ENCODE results near the gene RAB11FIP4. TPM values are rescaled to one million over a fixed set of nuclear protein-coding genes. Genes with fewer than 3 reads are reported as not detected.

Gene RAB11FIP4
- total RNA-seq, 4 donors from 2014 or later: 41.0 to 173 (median 53.7) TPM

DNA sequence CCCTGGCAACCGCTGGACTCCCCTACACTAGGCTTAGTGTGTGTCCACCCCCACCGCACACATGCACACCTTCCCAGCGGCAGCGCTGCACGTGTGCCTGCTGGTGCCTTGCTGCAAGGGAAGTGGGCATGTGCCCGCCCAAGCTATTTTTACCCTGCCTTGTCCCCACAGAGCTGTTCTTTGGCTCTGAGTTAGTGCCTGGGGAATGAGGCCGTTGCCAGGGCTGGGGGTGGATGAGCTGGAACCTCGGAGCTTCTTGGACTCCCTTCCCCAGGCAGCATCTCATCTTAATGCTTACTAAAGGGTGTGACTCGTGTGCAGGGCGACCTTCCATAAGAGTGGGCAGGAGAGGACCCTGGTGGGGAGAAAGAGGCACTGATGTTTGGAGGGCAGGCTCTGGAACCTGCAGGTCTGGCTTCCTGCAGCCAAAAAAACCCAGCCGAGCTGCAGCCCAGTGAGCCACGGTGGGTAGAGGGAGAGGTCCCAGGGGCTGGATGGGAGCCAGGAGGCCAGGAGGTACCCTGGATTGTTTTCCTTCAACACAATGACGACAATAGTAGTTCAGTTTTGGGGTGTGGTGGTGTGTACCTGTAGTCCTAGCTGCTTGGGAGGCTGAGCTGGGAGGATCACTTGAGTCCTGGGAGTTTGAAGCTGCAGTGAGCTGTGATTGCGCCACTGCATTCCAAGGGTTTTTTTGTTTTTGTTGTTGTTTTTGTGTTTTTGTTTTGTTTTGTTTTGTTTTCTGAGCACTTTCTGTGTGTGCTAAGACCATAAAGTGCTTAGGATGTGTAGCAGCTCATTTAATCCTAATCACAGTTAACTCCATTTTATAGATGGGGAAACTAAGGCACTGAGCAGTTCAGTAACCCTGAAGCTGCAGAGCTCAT, 119.1 kb downstream of the RAB11FIP4 start:
- DNase-seq: no peak
- no peak overlapping the region for H3K27ac ChIP-seq
- H3K4me1 ChIP-seq: peaks cover 0 to 20% (median 3%) of the 10 kb centered on the region in 4 donors
- H3K9me3 ChIP-seq: no peaks in the 10 kb centered on the region
- no peaks in the 10 kb centered on the region for H3K36me3 ChIP-seq
- intact Hi-C loops (cut with DNase I; ENCODE audit: low total_unique reads): no loop called here
- in situ Hi-C loops (cut with MboI; ENCODE audit: low pct_ligation_motif_present in 1 of 4, low pct_unique_long_range_greater_than_20kb in 1 of 4, low sequenced_read_pairs in 3 of 4): loop anchor here in 1 of 4 donors (10.0 kb wide), 1 partner anchor 66 kb away; no protein-coding TSS in a partner anchor
- H3K4me3 ChIP-seq: no peak overlapping the region
- TF ChIP-seq, protein P1, sequence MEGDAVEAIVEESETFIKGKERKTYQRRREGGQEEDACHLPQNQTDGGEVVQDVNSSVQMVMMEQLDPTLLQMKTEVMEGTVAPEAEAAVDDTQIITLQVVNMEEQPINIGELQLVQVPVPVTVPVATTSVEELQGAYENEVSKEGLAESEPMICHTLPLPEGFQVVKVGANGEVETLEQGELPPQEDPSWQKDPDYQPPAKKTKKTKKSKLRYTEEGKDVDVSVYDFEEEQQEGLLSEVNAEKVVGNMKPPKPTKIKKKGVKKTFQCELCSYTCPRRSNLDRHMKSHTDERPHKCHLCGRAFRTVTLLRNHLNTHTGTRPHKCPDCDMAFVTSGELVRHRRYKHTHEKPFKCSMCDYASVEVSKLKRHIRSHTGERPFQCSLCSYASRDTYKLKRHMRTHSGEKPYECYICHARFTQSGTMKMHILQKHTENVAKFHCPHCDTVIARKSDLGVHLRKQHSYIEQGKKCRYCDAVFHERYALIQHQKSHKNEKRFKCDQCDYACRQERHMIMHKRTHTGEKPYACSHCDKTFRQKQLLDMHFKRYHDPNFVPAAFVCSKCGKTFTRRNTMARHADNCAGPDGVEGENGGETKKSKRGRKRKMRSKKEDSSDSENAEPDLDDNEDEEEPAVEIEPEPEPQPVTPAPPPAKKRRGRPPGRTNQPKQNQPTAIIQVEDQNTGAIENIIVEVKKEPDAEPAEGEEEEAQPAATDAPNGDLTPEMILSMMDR (IDR thresholded peaks at IDR 0.05): no peak
- TF ChIP-seq POLR2A (IDR thresholded peaks at IDR 0.05) (no peak), POLR2AphosphoS5 (IDR thresholded peaks at IDR 0.05) (no peak), EP300 (IDR thresholded peaks at IDR 0.05; ENCODE audit: low read depth) (no peak)
- WGBS, 2 donors (ENCODE audit: low coverage in 1 of 2): 88% methylated on average over 14 of the region's 14 CpGs; no CpG with 5 or more reads in 1 of the 2 donors
- H3K27me3 ChIP-seq: no peaks in the 10 kb centered on the region

DNA sequence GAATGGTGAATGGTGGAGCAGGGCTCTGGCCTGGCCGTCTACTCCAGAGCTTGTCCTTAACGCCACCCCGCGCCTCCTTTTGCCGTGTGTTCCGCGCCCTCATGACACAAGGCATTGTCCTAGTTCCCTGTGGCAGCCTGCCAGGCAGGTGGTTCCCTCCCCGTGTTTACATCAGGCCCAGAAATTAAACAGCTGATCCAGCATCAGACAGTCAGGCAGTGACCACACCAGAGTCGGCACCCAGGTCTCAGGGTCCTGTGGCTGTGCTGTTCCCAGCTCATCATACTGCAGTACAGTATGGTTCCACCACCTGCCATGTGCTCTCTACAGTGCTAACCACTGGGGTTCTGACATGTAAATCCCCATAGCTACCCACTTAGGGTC, 119.7 kb downstream of the RAB11FIP4 start:
- intact Hi-C loops (cut with DNase I; ENCODE audit: low total_unique reads) (no loop called here), in situ Hi-C loops (cut with MboI; ENCODE audit: low pct_ligation_motif_present in 1 of 4, low pct_unique_long_range_greater_than_20kb in 1 of 4, low sequenced_read_pairs in 3 of 4) (loop anchor here in 1 of 4 donors (10.0 kb wide), 1 partner anchor 66 kb away; no protein-coding TSS in a partner anchor)
- DNase-seq: peak; percentile 57
- Histone ChIP-seq H3K4me1 (peaks cover 0 to 20% (median 3%) of the 10 kb centered on the region in 4 donors), H3K4me3 (no peak overlapping the region), H3K27ac (no peak overlapping the region), H3K36me3 (no peaks in the 10 kb centered on the region), H3K27me3 (no peaks in the 10 kb centered on the region), H3K9me3 (no peaks in the 10 kb centered on the region)
- 60% methylated on average over 9 of the region's 9 CpGs; no CpG with 5 or more reads in 1 of the 2 donors for WGBS, 2 donors (ENCODE audit: low coverage in 1 of 2)
- TF ChIP-seq POLR2AphosphoS5 (IDR thresholded peaks at IDR 0.05) (no peak), POLR2A (IDR thresholded peaks at IDR 0.05) (no peak), EP300 (IDR thresholded peaks at IDR 0.05; ENCODE audit: low read depth) (no peak)
- TF ChIP-seq, protein P1 (IDR thresholded peaks at IDR 0.05): no peak

DNA sequence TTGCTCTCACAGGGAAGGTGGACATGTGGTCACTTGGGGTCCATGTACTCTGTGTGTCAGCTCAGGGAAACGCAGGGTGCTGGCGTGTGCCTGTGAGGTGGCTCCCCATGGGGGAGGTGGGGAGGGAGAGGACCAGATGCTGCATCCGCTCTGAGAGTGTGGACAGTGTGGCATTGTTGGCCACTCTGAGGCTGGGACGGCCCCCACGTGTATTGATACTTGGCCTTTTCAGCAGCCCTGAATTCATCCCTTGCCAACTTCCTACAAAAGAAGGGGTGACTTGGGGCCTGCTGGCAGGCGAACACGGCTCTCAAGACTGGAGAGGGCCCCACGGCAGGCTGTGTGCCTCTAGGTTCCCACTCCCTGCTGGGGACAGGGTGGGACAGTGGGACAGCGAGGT, 120.1 kb downstream of the RAB11FIP4 start:
- WGBS, 2 donors (ENCODE audit: low coverage in 1 of 2): 86% methylated on average over 9 of the region's 9 CpGs; no CpG with 5 or more reads in 1 of the 2 donors
- in situ Hi-C loops (cut with MboI; ENCODE audit: low pct_ligation_motif_present in 1 of 4, low pct_unique_long_range_greater_than_20kb in 1 of 4, low sequenced_read_pairs in 3 of 4): loop anchor here in 1 of 4 donors (10.0 kb wide), 1 partner anchor 67 kb away; no protein-coding TSS in a partner anchor

More for the DNA sequence above, 120.1 kb downstream of the RAB11FIP4 start:
- no peaks in the 10 kb centered on the region for H3K36me3 ChIP-seq
- H3K4me1 ChIP-seq: peaks cover 0 to 20% (median 3%) of the 10 kb centered on the region in 4 donors
- TF ChIP-seq POLR2AphosphoS5 (IDR thresholded peaks at IDR 0.05) (no peak), POLR2A (IDR thresholded peaks at IDR 0.05) (no peak), EP300 (IDR thresholded peaks at IDR 0.05; ENCODE audit: low read depth) (no peak)
- TF ChIP-seq, protein P1 (IDR thresholded peaks at IDR 0.05): no peak
- intact Hi-C loops (cut with DNase I; ENCODE audit: low total_unique reads): no loop called here
- no peak for DNase-seq
- no peak overlapping the region for H3K27ac ChIP-seq
- no peak overlapping the region for H3K4me3 ChIP-seq
- H3K27me3 ChIP-seq: no peaks in the 10 kb centered on the region
- no peaks in the 10 kb centered on the region for H3K9me3 ChIP-seq

All from transverse colon (tissue), 4 donors.